H9 (cell line): ENCODE data around the gene PTPMT1. TPM values are rescaled to one million over a fixed set of nuclear protein-coding genes. Genes with fewer than 3 reads are reported as not detected.

Source experiments
- DNase-seq: peaks from one replicate; pipeline ENCODE4 v3.0.0-alpha.2; 2017
- H2AFZ ChIP-seq: one replicate; pipeline ENCODE4 v1.6.1; 2013; ENCODE audit warnings: mild to moderate bottlenecking, low read length, control low read depth, moderate library complexity
- H2AK5ac ChIP-seq: 2 replicates; pipeline ENCODE4 v1.6.1; 2013; ENCODE audit warnings: low read length, control low read depth, mixed read lengths; ENCODE audit not compliant: insufficient read length
- H2BK120ac ChIP-seq: one replicate; pipeline ENCODE4 v1.6.1; 2013; ENCODE audit warnings: low read depth, mild to moderate bottlenecking, low read length, control low read depth, inconsistent platforms; ENCODE audit not compliant: poor library complexity, severe bottlenecking
- H2BK12ac ChIP-seq: 2 replicates; pipeline ENCODE4 v1.6.1; 2013; ENCODE audit warnings: low read length, control low read depth, mixed read lengths, low read depth; ENCODE audit not compliant: insufficient read length
- H2BK15ac ChIP-seq: 2 replicates; pipeline ENCODE4 v1.6.1; 2013; ENCODE audit warnings: low read depth, low read length, control low read depth
- H2BK20ac ChIP-seq: one replicate; pipeline ENCODE4 v1.6.1; 2013; ENCODE audit warnings: low read depth, mild to moderate bottlenecking, low read length, control low read depth, inconsistent platforms; ENCODE audit not compliant: poor library complexity, severe bottlenecking
- H2BK5ac ChIP-seq: 2 replicates; pipeline ENCODE4 v1.6.1; 2013; ENCODE audit warnings: low read length, control low read depth, mixed read lengths; ENCODE audit not compliant: insufficient read length
- H3K14ac ChIP-seq: 2 replicates; pipeline ENCODE4 v1.6.1; 2013; ENCODE audit warnings: low read length, control low read depth; ENCODE audit not compliant: insufficient read depth
- H3K18ac ChIP-seq: 2 replicates; pipeline ENCODE4 v1.6.1; 2013; ENCODE audit warnings: low read depth, mild to moderate bottlenecking, mixed read lengths, low read length, control low read depth; ENCODE audit not compliant: insufficient read length
- H3K23ac ChIP-seq: 2 replicates; pipeline ENCODE4 v1.6.1; 2013; ENCODE audit warnings: low read length, control low read depth, mixed read lengths, low read depth; ENCODE audit not compliant: insufficient read length
- H3K23me2 ChIP-seq: 2 replicates; pipeline ENCODE4 v1.6.1; 2013; ENCODE audit warnings: low read depth, mild to moderate bottlenecking, mixed read lengths, low read length, control low read depth; ENCODE audit not compliant: insufficient read length, poor library complexity, severe bottlenecking
- H3K27ac ChIP-seq: 2 replicates; pipeline ENCODE4 v1.5.1; 2013; ENCODE audit warnings: low read length, control low read depth, mixed read lengths, low read depth; ENCODE audit not compliant: insufficient read length
- H3K27me3 ChIP-seq: 2 replicates; pipeline ENCODE4 v1.6.1; 2013; ENCODE audit warnings: low read length, control low read depth, inconsistent platforms; ENCODE audit not compliant: insufficient read depth
- H3K4ac ChIP-seq: 2 replicates; pipeline ENCODE4 v1.6.1; 2013; ENCODE audit warnings: low read depth, mild to moderate bottlenecking, control low read depth, inconsistent platforms, low read length, moderate library complexity
- H3K4me1 ChIP-seq: 2 replicates; pipeline ENCODE4 v1.6.1; 2013; ENCODE audit warnings: low read length, control low read depth, inconsistent platforms; ENCODE audit not compliant: insufficient read depth
- H3K4me2 ChIP-seq: 2 replicates; pipeline ENCODE4 v1.6.1; 2013; ENCODE audit warnings: low read length, control low read depth, mixed read lengths; ENCODE audit not compliant: insufficient read length, insufficient read depth
- H3K56ac ChIP-seq: 2 replicates; pipeline ENCODE4 v1.6.1; 2013; ENCODE audit warnings: low read depth, mild to moderate bottlenecking, mixed read lengths, low read length, control low read depth; ENCODE audit not compliant: insufficient read length
- H3K79me1 ChIP-seq: 2 replicates; pipeline ENCODE4 v1.6.1; 2013; ENCODE audit warnings: low read depth, mild to moderate bottlenecking, moderate library complexity, low read length, control low read depth, inconsistent platforms; ENCODE audit not compliant: insufficient read depth, poor library complexity, severe bottlenecking
- H3K79me2 ChIP-seq: 2 replicates; pipeline ENCODE4 v1.6.1; 2013; ENCODE audit warnings: low read length, control low read depth, inconsistent platforms; ENCODE audit not compliant: insufficient read depth
- H3K9ac ChIP-seq: 2 replicates; pipeline ENCODE4 v1.6.1; 2013; ENCODE audit warnings: low read length, control low read depth, mixed read lengths; ENCODE audit not compliant: insufficient read length; ENCODE audit errors: extremely low read depth
- H3K9me3 ChIP-seq: one replicate; pipeline ENCODE4 v1.6.1; 2013; ENCODE audit warnings: low read depth, low read length, inconsistent platforms; ENCODE audit not compliant: control insufficient read depth
- H3T11ph ChIP-seq: one replicate; pipeline ENCODE4 v1.6.1; 2013; ENCODE audit warnings: mild to moderate bottlenecking, low read length, control low read depth, inconsistent platforms
- H4K20me1 ChIP-seq: one replicate; pipeline ENCODE4 v1.6.1; 2013; ENCODE audit not compliant: control insufficient read depth, insufficient read length, insufficient read depth
- H4K5ac ChIP-seq: 2 replicates; pipeline ENCODE4 v1.6.1; 2013; ENCODE audit warnings: low read depth, mild to moderate bottlenecking, mixed read lengths, low read length, control low read depth; ENCODE audit not compliant: insufficient read length
- H4K8ac ChIP-seq: replicated peaks from 2 replicates; pipeline ENCODE4 v1.6.1; 2013; ENCODE audit warnings: low read length, control low read depth, mixed read lengths, low read depth; ENCODE audit not compliant: insufficient read length
- H4K91ac ChIP-seq: 2 replicates; pipeline ENCODE4 v1.6.1; 2013; ENCODE audit warnings: low read depth, mild to moderate bottlenecking, moderate library complexity, mixed read lengths, low read length, control low read depth; ENCODE audit not compliant: insufficient read length
- H3K27ac Mint-ChIP-seq, 3 experiments: 2 replicates in 2 of 3; 3 replicates in 1 of 3; pipeline ENCODE4 v1.8.0; 2020 to 2021; ENCODE audit warnings: mixed read lengths in 3 of 3, mild to moderate bottlenecking in 1 of 3, moderate library complexity in 1 of 3
- H3K27me3 Mint-ChIP-seq: 2 replicates; pipeline ENCODE4 v1.8.0; 2021; ENCODE audit warnings: low read depth, mild to moderate bottlenecking, moderate library complexity, mixed read lengths
- H3K36me3 Mint-ChIP-seq, 3 experiments: 2 replicates in 2 of 3; 3 replicates in 1 of 3; pipeline ENCODE4 v1.8.0; 2020 to 2021; ENCODE audit warnings: low read depth in 3 of 3, mixed read lengths in 3 of 3; ENCODE audit not compliant: insufficient read depth in 1 of 3
- H3K4me1 Mint-ChIP-seq, 2 experiments: 2 replicates each; pipeline ENCODE4 v1.8.0; 2020; ENCODE audit warnings: mixed read lengths in 2 of 2
- H3K4me3 Mint-ChIP-seq, 2 experiments: 2 replicates in 1 of 2; 3 replicates in 1 of 2; pipeline ENCODE4 v1.8.0; 2020 to 2021; ENCODE audit warnings: mild to moderate bottlenecking in 2 of 2, mixed read lengths in 2 of 2, moderate library complexity in 1 of 2
- H3K9me3 Mint-ChIP-seq, 2 experiments: 2 replicates in 1 of 2; 3 replicates in 1 of 2; pipeline ENCODE4 v1.8.0; 2020; ENCODE audit warnings: mild to moderate bottlenecking in 2 of 2, mixed read lengths in 2 of 2, moderate library complexity in 1 of 2
- CTCF ChIP-seq: fragments of 200-600 bp; sonication (generic); conservative IDR thresholded peaks from 3 replicates; pipeline ENCODE4 v1.8.0; 2021; ENCODE audit warnings: antibody characterized with exemption, mild to moderate bottlenecking
- WGBS: extraction: QIAGEN DNeasy Blood & Tissue Kit; methylation state at CpG from one replicate; pipeline ENCODE4 v1.1.7; 2013; ENCODE audit warnings: missing lambda C conversion rate, low lambda C conversion rate, mixed read lengths; ENCODE audit not compliant: insufficient read length; ENCODE audit errors: extremely low coverage; 5-methylcytosine and 5-hydroxymethylcytosine counted together
- total RNA-seq: library from RNA; stranded (reverse); gene quantifications from 2 replicates; pipeline ENCODE4 v1.2.1, GENCODE V29; 2021

PTPMT1 gene
- total RNA-seq, 1 experiment from 2014 or later = 72.9 TPM

GRCh38 chr11:47609675-47610074 is 44.3 kb downstream of the PTPMT1 start:
- H2BK15ac ChIP-seq = no peak overlapping the region
- TF ChIP-seq CTCF = no peak
- no peak overlapping the region for H3K4ac ChIP-seq
- H3K4me2 ChIP-seq = no peak overlapping the region
- Mint-ChIP-seq H3K27me3 (no peaks in the 10 kb centered on the region), H3K9me3 (no peaks in the 10 kb centered on the region), H3K27ac (no peak overlapping the region), H3K4me1 (no peaks in the 10 kb centered on the region), H3K4me3 (no peak overlapping the region), H3K36me3 (peaks cover 0 to 4% (median 2%) of the 10 kb centered on the region in 3 experiments; a peak in 2 of 7 replicates)
- H2BK120ac ChIP-seq = no peak overlapping the region
- H3K27me3 ChIP-seq = no peaks in the 10 kb centered on the region
- H4K91ac ChIP-seq = no peak overlapping the region
- no peak overlapping the region for H3K9ac ChIP-seq
- no peak overlapping the region for H4K8ac ChIP-seq
- H2AFZ ChIP-seq = no peak overlapping the region
- no peaks in the 10 kb centered on the region for H3K9me3 ChIP-seq
- H3K14ac ChIP-seq = no peak overlapping the region
- H2BK5ac ChIP-seq = no peak overlapping the region
- H3K4me1 ChIP-seq = no peaks in the 10 kb centered on the region
- H3K23ac ChIP-seq = no peak overlapping the region
- WGBS = no CpG with 5 or more reads among the region's 3 CpGs
- H4K20me1 ChIP-seq = no peaks in the 10 kb centered on the region
- H4K5ac ChIP-seq = no peak overlapping the region
- H3K27ac ChIP-seq = no peak overlapping the region
- H3K23me2 ChIP-seq = no peaks in the 10 kb centered on the region
- no peak overlapping the region for H3K18ac ChIP-seq
- no peaks in the 10 kb centered on the region for H3K79me2 ChIP-seq
- no peak overlapping the region for H2AK5ac ChIP-seq
- no peak for DNase-seq
- no peak overlapping the region for H2BK12ac ChIP-seq
- no peak overlapping the region for H3K56ac ChIP-seq
- H3T11ph ChIP-seq = no peak overlapping the region
- no peaks in the 10 kb centered on the region for H3K79me1 ChIP-seq
- H2BK20ac ChIP-seq = no peak overlapping the region
